ENCODE measurements around the gene MPHOSPH6.
"Not testable (repeated sequence)": the region's sequence is repeated elsewhere in the genome, so short reads cannot be mapped to it uniquely, and the experiment has no call there.

Gene MPHOSPH6

DNA sequence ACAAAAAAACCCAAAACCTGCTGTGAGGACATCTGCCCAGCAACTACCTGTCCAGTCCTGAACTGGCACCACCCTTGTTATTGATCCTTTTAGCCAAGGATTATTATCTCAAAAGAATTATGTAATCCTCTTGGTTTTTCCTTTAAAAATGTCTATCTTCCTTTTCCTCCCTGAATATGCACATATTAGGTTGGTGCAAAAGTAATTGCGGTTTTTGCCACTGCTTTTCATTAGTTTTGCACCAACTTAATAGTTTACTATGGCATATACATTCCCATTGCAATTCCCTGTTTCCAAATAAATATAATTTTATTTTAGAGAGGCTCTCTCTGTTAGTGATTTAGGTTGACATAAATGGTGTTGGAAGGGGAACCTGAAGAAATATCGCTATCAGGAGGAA, 51.3 kb downstream of the MPHOSPH6 start:
- H3K36me3 Mint-ChIP-seq (ENCODE audit: low read depth): no peaks in the 10 kb centered on the region
- H3K27ac Mint-ChIP-seq: no peak overlapping the region
- H3K4me3 Mint-ChIP-seq: no peak overlapping the region
- H3K4me1 Mint-ChIP-seq (ENCODE audit: low read depth): no peaks in the 10 kb centered on the region
- no peaks in the 10 kb centered on the region for H3K9me3 Mint-ChIP-seq
- no peaks in the 10 kb centered on the region for H3K27me3 Mint-ChIP-seq
- DNase-seq: no peak

- no peaks in the 10 kb centered on the region for H3K4me1 Mint-ChIP-seq (ENCODE audit: low read depth)
- no peaks in the 10 kb centered on the region for H3K27me3 Mint-ChIP-seq
- no peaks in the 10 kb centered on the region for H3K9me3 Mint-ChIP-seq
- no peak overlapping the region for H3K4me3 Mint-ChIP-seq
- H3K27ac Mint-ChIP-seq: no peak overlapping the region
- DNase-seq: no peak
- H3K36me3 Mint-ChIP-seq (ENCODE audit: low read depth): no peaks in the 10 kb centered on the region
Observed at GRCh38 chr16:82116535-82116934, 53.5 kb downstream of the MPHOSPH6 start.

DNA sequence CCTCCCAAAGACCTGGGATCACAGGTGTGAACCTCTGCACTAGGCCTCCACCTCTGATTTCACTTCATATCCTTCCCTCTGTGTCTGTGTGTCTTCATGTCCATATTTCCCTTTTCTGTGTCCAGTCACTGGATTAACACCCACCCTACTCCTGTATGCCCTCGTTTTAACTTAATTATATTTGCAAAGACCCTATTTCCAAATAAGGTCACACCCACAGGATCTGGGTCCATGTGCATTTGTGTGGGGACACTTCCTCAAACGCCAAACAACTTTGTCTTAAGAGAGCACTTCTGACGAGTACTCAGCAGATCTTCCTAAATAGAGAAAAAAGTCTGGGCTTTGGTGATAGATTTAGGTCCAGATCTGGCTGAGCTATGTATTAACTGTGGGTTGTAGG, 56.3 kb downstream of the MPHOSPH6 start:
- Mint-ChIP-seq H3K4me1 (ENCODE audit: low read depth) (peaks cover 8% of the 10 kb centered on the region), H3K27me3 (no peaks in the 10 kb centered on the region), H3K4me3 (no peak overlapping the region), H3K9me3 (no peaks in the 10 kb centered on the region), H3K27ac (no peak overlapping the region), H3K36me3 (ENCODE audit: low read depth) (no peaks in the 10 kb centered on the region)
- DNase-seq: no peak

GRCh38 chr16:82111944-82112343, 58.1 kb downstream of the MPHOSPH6 start:
- Mint-ChIP-seq H3K27me3 (no peaks in the 10 kb centered on the region), H3K4me3 (no peak overlapping the region), H3K4me1 (ENCODE audit: low read depth) (peaks cover 8% of the 10 kb centered on the region), H3K36me3 (ENCODE audit: low read depth) (no peaks in the 10 kb centered on the region), H3K9me3 (no peaks in the 10 kb centered on the region), H3K27ac (no peak overlapping the region)
- no peak for DNase-seq

DNA sequence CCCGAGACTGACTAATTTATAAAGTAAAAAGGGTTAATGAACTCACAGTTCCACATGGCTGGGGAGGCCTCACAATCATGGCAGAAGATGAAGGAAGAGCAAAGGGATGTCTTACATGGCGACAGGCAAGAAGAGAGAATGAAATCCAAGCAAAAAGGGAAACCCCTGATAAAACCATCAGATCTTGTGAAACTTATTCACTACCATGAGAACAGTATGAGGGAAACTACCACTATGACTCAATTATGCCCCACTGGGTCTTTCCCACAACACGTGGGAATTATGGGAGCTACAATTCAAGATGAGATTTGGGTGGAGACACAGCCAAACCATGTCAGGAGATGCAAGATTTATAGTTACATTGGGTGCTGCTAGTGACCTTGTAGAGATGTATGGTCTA, 60.8 kb downstream of the MPHOSPH6 start:
- DNase-seq; H3K4me3 Mint-ChIP-seq; H3K4me1 Mint-ChIP-seq (ENCODE audit: low read depth); H3K9me3 Mint-ChIP-seq; H3K27me3 Mint-ChIP-seq; H3K27ac Mint-ChIP-seq; H3K36me3 Mint-ChIP-seq (ENCODE audit: low read depth): not testable (repeated sequence)

GRCh38 chr16:82108774-82109173, 61.2 kb downstream of the MPHOSPH6 start:
- no peak for DNase-seq
- no peak overlapping the region for H3K27ac Mint-ChIP-seq
- H3K36me3 Mint-ChIP-seq (ENCODE audit: low read depth): no peaks in the 10 kb centered on the region
- H3K9me3 Mint-ChIP-seq: no peaks in the 10 kb centered on the region
- H3K27me3 Mint-ChIP-seq: no peaks in the 10 kb centered on the region
- no peak overlapping the region for H3K4me3 Mint-ChIP-seq
- peaks cover 9% of the 10 kb centered on the region for H3K4me1 Mint-ChIP-seq (ENCODE audit: low read depth)

DNA sequence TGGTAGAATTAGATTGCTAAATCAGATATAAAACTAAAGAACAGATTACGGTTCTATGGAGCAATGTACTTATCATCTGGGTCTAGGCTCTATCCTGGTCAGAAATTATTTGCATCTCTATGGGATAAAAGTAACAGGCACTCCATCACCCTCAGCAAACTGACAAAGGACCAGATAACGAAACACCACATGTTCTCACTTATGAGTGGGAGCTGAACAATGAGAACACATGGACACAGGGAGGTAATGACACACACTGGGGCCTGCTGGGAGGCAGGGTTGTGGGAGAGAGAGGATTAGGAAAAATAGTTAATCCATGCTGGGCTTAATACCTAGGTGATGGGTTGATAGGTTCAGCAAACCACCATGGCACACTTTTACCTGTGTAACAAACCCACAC, 61.9 kb downstream of the MPHOSPH6 start:
- H3K9me3 Mint-ChIP-seq: no peaks in the 10 kb centered on the region
- H3K27ac Mint-ChIP-seq: no peak overlapping the region
- no peaks in the 10 kb centered on the region for H3K36me3 Mint-ChIP-seq (ENCODE audit: low read depth)
- DNase-seq: no peak
- peaks cover 9% of the 10 kb centered on the region for H3K4me1 Mint-ChIP-seq (ENCODE audit: low read depth)
- H3K4me3 Mint-ChIP-seq: no peak overlapping the region
- no peaks in the 10 kb centered on the region for H3K27me3 Mint-ChIP-seq

GRCh38 chr16:82105107-82105506, 64.9 kb downstream of the MPHOSPH6 start:
- Mint-ChIP-seq H3K4me3 (no peak overlapping the region), H3K36me3 (ENCODE audit: low read depth) (no peaks in the 10 kb centered on the region), H3K4me1 (ENCODE audit: low read depth) (peaks cover 9% of the 10 kb centered on the region), H3K27me3 (no peaks in the 10 kb centered on the region), H3K9me3 (no peaks in the 10 kb centered on the region), H3K27ac (no peak overlapping the region)
- DNase-seq: no peak

Measured in activated T-cell treated with anti-CD3 and anti-CD28 coated beads, Interleukin-2, amount 50 U/mL, for 24 hours (primary cell).